ENCODE measurements around the gene RNASE3.
"Not testable (repeated sequence)": the region's sequence is repeated elsewhere in the genome, so short reads cannot be mapped to it uniquely, and the experiment has no call there.

The RNASE3 gene

DNA sequence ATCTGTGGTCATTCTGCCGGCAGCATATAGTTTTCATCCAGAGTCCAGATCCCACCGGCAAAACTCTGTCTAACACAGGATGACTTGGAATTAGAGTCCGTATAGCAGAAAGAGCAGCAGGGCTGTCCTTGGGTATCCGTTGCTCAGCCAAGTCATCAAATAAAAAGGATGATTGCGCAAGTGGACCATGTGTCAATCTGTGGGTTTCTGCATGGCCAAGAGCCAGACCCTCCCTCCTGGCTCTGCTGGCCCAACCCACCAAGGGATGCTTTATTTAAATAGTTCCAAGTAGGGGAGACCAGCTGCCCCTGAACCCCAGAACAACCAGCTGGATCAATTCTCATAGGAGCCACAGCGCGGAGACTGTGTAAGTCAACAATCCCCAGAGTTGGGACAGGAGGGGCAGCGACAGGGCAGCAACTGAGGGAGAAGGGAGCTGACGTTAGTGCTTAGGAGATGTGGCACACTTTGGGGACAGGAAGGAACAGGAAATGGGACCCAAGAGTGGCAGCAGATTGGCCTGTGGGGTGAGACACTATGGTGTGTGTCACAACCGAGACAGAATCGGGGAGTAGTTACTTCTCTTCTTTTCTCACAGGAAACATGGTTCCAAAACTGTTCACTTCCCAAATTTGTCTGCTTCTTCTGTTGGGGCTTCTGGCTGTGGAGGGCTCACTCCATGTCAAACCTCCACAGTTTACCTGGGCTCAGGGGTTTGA lies 28.0 kb downstream of the RNASE3 start:
- not testable (repeated sequence) for DNase-seq (ENCODE audit: low read depth in 2 of 2)

DNA sequence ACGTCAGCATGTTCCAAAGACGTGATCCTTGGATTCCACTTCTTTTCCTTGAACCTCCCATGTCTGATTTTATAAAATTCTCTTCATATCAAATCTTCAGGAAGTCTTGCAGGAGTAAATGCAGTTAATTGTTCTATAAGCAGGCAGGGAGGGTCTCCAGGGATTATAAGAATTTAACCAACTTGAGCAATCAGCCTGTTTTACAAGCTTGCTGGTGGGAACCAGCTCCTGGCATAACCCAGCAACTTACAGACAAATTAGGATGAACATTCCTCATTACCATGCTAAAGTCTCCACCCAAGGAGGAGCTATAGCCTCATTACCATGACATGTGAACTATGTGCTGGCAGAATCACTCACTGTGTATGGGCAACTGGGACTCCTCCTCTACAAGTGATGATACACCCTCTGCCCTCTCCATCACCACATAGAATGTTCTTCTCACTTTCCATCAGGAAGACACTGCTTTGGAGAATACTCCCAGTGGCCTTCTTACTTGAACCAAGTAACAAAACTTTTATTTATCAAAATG lies 32.6 kb downstream of the RNASE3 start:
- not testable (repeated sequence) for DNase-seq (ENCODE audit: low read depth in 2 of 2)

DNA sequence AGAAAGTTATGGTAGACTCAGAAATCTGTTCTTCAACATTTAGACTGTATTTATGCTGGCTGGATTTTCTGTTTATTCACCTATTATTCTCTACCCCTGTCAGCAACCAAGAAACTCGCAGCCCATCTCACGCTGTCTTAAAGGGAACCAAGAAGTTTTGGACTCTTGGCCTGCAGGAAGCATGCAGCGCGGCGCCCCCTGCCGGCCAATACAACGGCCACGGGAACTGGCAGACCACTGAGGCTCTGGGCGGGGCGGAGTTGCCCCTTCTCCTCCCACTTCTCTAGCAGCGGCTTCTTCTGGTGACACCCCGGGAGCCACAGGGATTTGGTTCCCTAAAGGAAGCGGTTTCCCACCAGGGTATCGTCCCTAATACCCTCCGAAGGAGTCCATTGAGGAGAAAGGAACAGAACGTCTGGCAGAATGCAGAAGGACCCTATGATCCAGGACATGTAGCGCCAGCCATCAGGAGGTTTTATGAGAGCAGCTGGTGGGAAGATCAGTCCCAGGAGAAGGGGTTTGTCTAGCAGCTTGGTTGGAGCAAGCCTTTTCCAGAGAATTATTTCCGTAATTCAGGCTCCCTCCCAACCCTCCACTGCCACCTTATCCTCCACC lies 43.1 kb downstream of the RNASE3 start:
- DNase-seq (ENCODE audit: low read depth in 2 of 2): no peak

DNA sequence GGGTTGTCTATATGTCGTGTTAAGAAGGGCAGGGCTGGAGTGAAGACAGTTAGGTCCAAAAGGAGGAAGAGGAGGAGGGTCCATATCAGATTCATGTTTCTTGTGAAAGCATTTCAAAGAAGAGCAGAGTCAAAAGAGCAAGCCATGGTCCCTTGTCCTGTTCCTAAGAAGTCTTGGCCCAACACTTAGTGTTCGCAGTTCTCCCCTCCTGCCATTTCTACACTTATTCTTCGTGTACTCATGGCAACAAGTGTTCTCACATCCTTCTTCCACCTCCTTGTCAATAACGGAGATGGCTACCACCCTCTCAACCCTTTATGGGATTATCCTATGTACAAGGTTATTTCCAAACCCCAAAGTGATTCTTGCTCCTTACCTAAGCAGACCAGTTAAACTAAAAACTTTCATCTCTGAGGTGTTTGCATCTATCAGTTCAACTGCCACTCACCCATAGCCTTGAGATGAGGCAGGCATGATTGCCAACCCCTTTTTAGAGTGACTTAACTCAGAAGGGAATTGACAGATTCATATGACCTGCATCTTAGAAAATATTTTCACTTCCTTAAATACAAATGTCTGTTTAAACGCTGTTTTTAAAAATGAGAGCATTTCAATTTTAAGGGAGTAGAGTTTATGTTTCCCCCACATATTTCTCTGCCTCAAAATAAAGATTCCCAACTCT lies 44.3 kb downstream of the RNASE3 start:
- DNase-seq (ENCODE audit: low read depth in 2 of 2): no peak

Measured in stimulated activated CD8-positive, alpha-beta memory T cell treated with anti-CD3 and anti-CD28 coated beads, Interleukin-2, amount 100 ng/mL, for 1 hour (primary cell).